GM13976 (cell line): ENCODE results near the gene TUBG1.

Experiments used
- DNase-seq: peaks from one replicate; pipeline ENCODE4 v3.0.0; 2012; ENCODE audit warnings: low spot score
- in situ Hi-C: fragments of 300-500 bp; cut with MboI; formaldehyde crosslinking; loops from one replicate; pipeline ENCODE4 v1.12.0; 2022; ENCODE audit warnings: low sequenced_read_pairs, mixed read lengths, inconsistent platforms; ENCODE audit not compliant: unreplicated experiment
- TF ChIP-seq, protein P1 (sequence below): IDR thresholded peaks from 2 replicates; pipeline ENCODE4 v1.5.1; 2012; ENCODE audit warnings: borderline replicate concordance, mild to moderate bottlenecking; ENCODE audit not compliant: insufficient read depth; ENCODE audit errors: extremely low read depth, missing control alignments, control extremely low read depth

Gene TUBG1

DNA sequence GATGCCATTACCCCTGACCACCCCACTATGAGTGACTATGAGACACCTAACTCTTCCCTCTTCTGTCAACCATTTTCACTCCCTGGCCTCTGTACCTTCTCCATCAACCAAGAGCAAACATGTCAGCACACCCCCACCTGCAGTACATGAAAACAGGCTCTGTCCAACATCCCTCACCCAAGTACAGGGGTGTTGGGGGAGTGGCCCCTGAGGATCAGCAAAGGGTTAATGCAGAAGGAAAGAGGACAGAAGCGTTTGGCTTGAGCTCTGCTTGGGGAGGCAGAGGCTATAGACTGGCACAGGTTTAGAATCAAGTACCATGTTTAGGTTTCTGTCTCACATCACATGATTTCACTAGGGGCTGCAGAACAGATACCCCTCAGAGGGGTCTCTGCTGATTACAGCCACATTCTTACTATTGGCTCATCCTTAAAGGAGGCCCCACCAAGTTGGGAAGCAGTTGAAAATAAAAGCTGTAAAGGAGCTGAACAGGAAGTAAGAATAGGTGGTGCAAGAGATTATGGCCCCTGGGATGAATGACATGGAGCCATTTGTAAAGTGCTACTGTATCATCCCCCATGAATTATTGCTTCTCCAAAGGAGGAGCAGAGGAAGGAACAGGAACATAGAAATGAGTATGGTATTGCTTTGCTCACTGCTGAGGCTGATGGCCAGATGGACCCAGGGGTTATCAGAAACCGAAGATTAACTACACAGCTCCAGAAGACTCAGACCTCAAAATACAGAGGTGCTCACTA lies 29.5 kb upstream of the TUBG1 start:
- TF ChIP-seq, protein P1, sequence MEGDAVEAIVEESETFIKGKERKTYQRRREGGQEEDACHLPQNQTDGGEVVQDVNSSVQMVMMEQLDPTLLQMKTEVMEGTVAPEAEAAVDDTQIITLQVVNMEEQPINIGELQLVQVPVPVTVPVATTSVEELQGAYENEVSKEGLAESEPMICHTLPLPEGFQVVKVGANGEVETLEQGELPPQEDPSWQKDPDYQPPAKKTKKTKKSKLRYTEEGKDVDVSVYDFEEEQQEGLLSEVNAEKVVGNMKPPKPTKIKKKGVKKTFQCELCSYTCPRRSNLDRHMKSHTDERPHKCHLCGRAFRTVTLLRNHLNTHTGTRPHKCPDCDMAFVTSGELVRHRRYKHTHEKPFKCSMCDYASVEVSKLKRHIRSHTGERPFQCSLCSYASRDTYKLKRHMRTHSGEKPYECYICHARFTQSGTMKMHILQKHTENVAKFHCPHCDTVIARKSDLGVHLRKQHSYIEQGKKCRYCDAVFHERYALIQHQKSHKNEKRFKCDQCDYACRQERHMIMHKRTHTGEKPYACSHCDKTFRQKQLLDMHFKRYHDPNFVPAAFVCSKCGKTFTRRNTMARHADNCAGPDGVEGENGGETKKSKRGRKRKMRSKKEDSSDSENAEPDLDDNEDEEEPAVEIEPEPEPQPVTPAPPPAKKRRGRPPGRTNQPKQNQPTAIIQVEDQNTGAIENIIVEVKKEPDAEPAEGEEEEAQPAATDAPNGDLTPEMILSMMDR: no peak
- in situ Hi-C loops: no loop called here
- DNase-seq: no peak

DNA sequence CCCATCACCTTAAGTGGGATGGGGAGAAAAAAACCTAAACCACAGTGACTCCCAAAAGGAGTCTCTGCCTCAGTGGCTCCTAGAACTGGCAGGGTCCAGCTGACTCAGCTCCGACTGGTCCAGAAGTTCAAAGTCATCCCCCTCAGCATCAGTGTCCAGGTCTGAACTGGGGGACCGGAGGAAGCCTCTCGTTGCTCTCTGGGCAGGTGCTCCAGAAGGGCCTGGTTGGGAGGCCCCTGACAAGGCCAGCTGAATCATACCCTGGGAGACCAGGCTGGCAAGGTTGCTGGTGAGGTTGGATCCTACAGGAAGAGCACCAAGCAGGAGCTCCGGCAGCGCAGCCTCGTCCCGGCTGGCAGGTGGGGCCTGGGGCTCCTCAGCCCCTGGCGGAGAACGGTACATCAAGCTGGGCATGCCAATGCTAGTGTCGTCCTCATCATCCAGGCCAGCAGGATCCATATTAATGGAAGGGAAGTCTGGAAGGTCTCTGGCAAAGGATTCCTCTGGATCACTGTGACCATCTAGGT lies 27.7 kb upstream of the TUBG1 start:
- TF ChIP-seq, protein P1: no peak
- DNase-seq: no peak
- in situ Hi-C loops: no loop called here

DNA sequence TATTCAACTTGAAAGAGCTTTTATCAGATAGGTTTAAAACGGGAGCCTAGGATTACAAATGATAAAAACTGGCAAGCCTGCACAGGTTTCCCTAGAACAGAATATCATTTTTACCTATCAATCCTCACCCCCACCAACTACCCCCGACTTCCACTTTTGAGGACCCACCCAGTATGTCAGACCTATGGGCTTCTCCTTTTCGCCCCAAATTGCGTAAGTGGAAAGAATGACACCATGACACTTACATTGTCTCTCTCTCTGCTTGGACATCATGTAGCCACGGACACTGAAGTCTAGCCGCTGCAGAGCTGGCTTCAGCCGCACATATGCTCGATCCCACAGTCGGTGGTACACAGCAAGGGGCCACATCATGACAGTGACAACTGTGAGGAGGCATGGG lies 24.6 kb upstream of the TUBG1 start:
- TF ChIP-seq, protein P1: no peak
- in situ Hi-C loops: no loop called here
- DNase-seq: no peak

DNA sequence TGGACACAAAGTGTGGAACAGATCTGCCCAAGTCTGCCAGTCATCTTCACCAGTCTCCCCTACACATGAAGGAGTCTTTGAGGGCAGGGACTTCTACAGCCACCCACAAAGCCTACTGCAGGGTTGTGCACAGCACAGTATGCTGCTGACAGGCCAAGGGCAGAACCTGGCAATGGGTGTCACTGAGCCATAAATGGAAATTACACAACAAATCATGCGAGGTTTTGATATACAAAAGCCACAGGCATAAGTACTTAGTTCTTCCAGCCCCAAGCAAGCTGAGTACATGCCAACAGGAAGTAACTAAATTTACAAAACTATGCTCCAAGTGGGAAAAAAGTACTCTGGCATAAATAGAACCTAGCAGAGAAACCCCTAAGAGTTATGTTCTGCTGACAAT lies 24.1 kb upstream of the TUBG1 start:
- TF ChIP-seq, protein P1: no peak
- no peak for DNase-seq
- in situ Hi-C loops: no loop called here

DNA sequence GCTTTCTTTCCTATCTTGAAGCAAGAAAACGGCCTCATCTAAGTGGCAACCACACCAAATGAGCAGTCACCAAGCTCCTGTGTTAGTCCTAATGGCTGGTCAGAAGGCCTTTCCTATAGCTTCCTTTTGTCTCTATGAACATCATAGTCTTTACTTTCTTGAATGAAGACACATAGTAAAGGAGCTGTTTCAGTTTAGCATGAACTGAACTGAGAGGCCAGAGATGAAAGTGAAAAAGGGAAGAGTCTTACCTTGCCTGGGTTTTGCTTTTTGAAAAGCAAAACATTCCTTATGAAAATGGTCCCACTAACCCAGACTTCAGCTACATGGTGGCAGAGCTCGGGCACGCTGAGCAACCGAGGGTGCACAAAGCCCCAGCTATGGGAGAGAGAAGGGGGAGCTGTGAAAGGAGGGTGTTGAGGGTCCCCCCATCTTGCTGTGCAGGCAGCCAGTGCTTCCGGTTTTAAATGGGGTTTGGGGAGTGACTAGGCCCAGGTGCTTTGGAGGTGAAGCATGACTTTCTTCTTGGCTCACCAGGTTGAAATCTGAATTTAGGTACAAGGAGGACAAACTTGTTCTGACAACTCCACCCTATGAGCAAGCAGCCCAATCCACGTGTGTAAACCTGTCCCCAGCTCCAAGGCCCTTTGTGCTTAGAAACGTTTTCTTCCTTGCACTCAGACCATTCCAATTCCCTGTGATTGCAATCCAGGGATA lies 22.8 kb upstream of the TUBG1 start:
- in situ Hi-C loops: no loop called here
- TF ChIP-seq, protein P1: no peak
- DNase-seq: peak; percentile 61

DNA sequence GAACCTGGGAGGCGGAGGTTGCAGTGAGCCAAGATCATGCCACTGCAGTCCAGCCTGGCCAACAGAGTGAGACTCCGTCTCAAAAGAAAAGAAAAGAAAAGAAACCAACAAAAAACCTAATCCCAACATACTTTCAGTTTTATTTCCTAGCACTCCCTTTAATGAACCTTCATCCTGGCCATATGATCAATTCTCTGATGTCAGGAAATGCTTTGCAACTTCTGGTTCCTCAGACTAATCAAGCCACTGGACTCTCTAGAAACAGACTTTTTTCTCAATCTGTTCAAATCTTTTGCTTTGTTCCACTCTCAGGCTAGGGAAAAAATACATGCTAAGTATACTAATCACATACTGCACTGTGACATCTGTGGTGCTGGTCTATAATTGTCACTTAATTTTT lies 18.6 kb upstream of the TUBG1 start:
- in situ Hi-C loops: no loop called here
- DNase-seq: no peak
- TF ChIP-seq, protein P1: no peak
